ENCODE data around the gene NAT8L. TPM values are rescaled to one million over a fixed set of nuclear protein-coding genes. Genes with fewer than 3 reads are reported as not detected.

The NAT8L gene
- total and polyA plus RNA-seq, 2 of the 13 experiments (the other 11 are each of a cell fraction or from before 2014, with no cell fraction given) = 2.2 to 3.3 TPM

- no peak for TF ChIP-seq ARID2 (CRISPR knock-in tag; IDR thresholded peaks at IDR 0.05; ENCODE audit: borderline replicate concordance)
- TF ChIP-seq KAT8 (CRISPR knock-in tag; IDR thresholded peaks at IDR 0.05) = no peak
- no peak for TF ChIP-seq RARG (CRISPR knock-in tag; IDR thresholded peaks at IDR 0.05; ENCODE audit: low read depth)
- no peak for TF ChIP-seq ATF6 (CRISPR knock-in tag; conservative IDR thresholded peaks at IDR 0.05)
- TF ChIP-seq HDAC1 (CRISPR knock-in tag; IDR thresholded peaks at IDR 0.05) = 0 out of 2 replicates have a peak, but pooled peaks have one; percentile 13
- no peak for TF ChIP-seq IRF1 (CRISPR knock-in tag; IDR thresholded peaks at IDR 0.05; ENCODE audit: low read depth)
- TF ChIP-seq MAFK (conservative IDR thresholded peaks at IDR 0.05 in 1 of 2, IDR thresholded peaks at IDR 0.05 in 1 of 2; ENCODE audit: low read length in 2 of 2) = no peak
These were observed 1.6 kb downstream of the NAT8L start (continued) for GRCh38 chr4:2060611-2061185.

GRCh38 chr4:2061186-2062131, 2.3 kb downstream of the NAT8L start:
- no peaks in the 10 kb centered on the region for H3K36me3 ChIP-seq (replicated peaks in 1 of 2; ENCODE audit: control insufficient read depth in 1 of 2, insufficient read depth in 2 of 2, low read length in 2 of 2)
- CTCF ChIA-PET (ENCODE audit: low intra/inter-chr PET ratio, low total read pairs) = no interaction called here
- no peaks in the 10 kb centered on the region for H4K20me1 ChIP-seq (ENCODE audit: insufficient read depth, low read length)
- no TSS peak for BruUV-seq (replicated peaks)
- intact Hi-C loops (cut with micrococcal nuclease; ENCODE audit: unreplicated experiment) (no loop called here), in situ Hi-C loops (cut with HindIII; ENCODE audit: extremely low pct_ligation_motif_present, low pct_unique_long_range_greater_than_20kb) (no loop called here)
- H3K27me3 ChIP-seq (ENCODE audit: control insufficient read depth in 1 of 2, insufficient read depth in 2 of 2, low read length in 2 of 2) = peaks cover 0 to 14% of the 10 kb centered on the region in 2 experiments; a peak in 4 of 5 replicates
- H3K4me3 ChIP-seq (replicated peaks in 1 of 3; ENCODE audit: insufficient read depth in 1 of 3, low read depth in 2 of 3, low read length in 3 of 3) = peak overlapping the region; percentile 37 to 48 (median 42); a peak in 4 of 6 replicates
- peaks cover 31% of the 10 kb centered on the region for H3K4me1 ChIP-seq (ENCODE audit: insufficient read depth, low read length)
- no peaks in the 10 kb centered on the region for H3K9me3 ChIP-seq (ENCODE audit: low read length)
- no peaks in the 10 kb centered on the region for H3K79me2 ChIP-seq (ENCODE audit: insufficient read depth, low read length)
- peak overlapping the region; percentile 63 for H3K4me2 ChIP-seq (ENCODE audit: low read depth, low read length)
- peak overlapping the region; percentile 43 for H3K27ac ChIP-seq (ENCODE audit: extremely low read length, insufficient read depth, low read length)
- DNase-seq (ENCODE audit: low spot score) = no peak
- H2AFZ ChIP-seq (ENCODE audit: low read length) = no peak overlapping the region
- peak; percentile 80 for ATAC-seq
- no peak for FAIRE-seq
- POLR2A ChIA-PET = no interaction called here
- H3K9ac ChIP-seq (ENCODE audit: insufficient read depth, low read depth, low read length) = peak overlapping the region; percentile 29; the same call in 1 of the 2 replicates
- WGBS (ENCODE audit: low lambda C conversion rate) = 20% methylated on average over 3 of the region's 42 CpGs
- TF ChIP-seq CAMTA2 (CRISPR knock-in tag; IDR thresholded peaks at IDR 0.05; ENCODE audit: borderline replicate concordance) (no peak), HNRNPLL (IDR thresholded peaks at IDR 0.05; ENCODE audit: low read depth, low read length, poor library complexity, severe bottlenecking) (peak; percentile 52), ZNF839 (CRISPR knock-in tag; IDR thresholded peaks at IDR 0.05; ENCODE audit: borderline replicate concordance) (0 out of 2 replicates have a peak, but pooled peaks have one; percentile 38), ZBTB38 (CRISPR knock-in tag; IDR thresholded peaks at IDR 0.05) (peak; percentile 56), YEATS4 (CRISPR knock-in tag; IDR thresholded peaks at IDR 0.05; ENCODE audit: borderline replicate concordance) (peak; percentile 19; the same call in 1 of the 2 replicates), ZFX (CRISPR knock-in tag; IDR thresholded peaks at IDR 0.05; ENCODE audit: low read depth) (peak; percentile 49)
- TF ChIP-seq, protein P1, sequence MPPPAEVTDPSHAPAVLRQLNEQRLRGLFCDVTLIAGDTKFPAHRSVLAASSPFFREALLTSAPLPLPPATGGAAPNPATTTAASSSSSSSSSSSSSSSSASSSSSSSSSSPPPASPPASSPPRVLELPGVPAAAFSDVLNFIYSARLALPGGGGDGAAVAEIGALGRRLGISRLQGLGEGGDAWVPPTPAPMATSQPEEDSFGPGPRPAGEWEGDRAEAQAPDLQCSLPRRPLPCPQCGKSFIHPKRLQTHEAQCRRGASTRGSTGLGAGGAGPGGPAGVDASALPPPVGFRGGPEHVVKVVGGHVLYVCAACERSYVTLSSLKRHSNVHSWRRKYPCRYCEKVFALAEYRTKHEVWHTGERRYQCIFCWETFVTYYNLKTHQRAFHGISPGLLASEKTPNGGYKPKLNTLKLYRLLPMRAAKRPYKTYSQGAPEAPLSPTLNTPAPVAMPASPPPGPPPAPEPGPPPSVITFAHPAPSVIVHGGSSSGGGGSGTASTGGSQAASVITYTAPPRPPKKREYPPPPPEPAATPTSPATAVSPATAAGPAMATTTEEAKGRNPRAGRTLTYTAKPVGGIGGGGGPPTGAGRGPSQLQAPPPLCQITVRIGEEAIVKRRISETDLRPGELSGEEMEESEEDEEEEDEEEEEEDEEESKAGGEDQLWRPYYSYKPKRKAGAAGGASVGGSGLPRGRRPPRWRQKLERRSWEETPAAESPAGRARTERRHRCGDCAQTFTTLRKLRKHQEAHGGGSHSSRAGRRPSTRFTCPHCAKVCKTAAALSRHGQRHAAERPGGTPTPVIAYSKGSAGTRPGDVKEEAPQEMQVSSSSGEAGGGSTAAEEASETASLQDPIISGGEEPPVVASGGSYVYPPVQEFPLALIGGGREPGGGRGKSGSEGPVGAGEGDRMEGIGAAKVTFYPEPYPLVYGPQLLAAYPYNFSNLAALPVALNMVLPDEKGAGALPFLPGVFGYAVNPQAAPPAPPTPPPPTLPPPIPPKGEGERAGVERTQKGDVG (CRISPR knock-in tag; IDR thresholded peaks at IDR 0.05; ENCODE audit: borderline replicate concordance) = 0 out of 2 replicates have a peak, but pooled peaks have one; percentile 21
